NOMO-1 (cell line): ENCODE measurements around the gene VPREB3.
A peak's percentile ranks its signal among the peaks of the same experiment; 100 is the strongest.

Source experiments
- DNase-seq, 2 experiments: peaks; one replicate each; lab custom pipeline; 2025; ENCODE audit not compliant: unreplicated experiment in 2 of 2; lab: John Stamatoyannopoulos, UW

Gene VPREB3

GRCh38 chr22:23754220-23754919, at the start of gene VPREB3:
TSS of gene VPREB3 (minus strand) at chr22:23754425. CDS start at chr22:23754363, 62 bp downstream.
- DNase-seq = no peak

- no peak for DNase-seq
These were observed 49.0 kb upstream of the VPREB3 start for GRCh38 chr22:23803001-23803819.

- no peak for DNase-seq
These were observed 47.7 kb upstream of the VPREB3 start for GRCh38 chr22:23801886-23802377.

GRCh38 chr22:23801238-23801821, 47.1 kb upstream of the VPREB3 start:
- DNase-seq = no peak

- DNase-seq = no peak
These were observed 46.3 kb upstream of the VPREB3 start for GRCh38 chr22:23800297-23801237.

GRCh38 chr22:23796461-23796860, 42.2 kb upstream of the VPREB3 start:
- no peak for DNase-seq

GRCh38 chr22:23793326-23793725, 39.1 kb upstream of the VPREB3 start:
- DNase-seq = no peak

GRCh38 chr22:23791738-23792645, 37.8 kb upstream of the VPREB3 start:
- DNase-seq = no peak

GRCh38 chr22:23790819-23791737, 36.9 kb upstream of the VPREB3 start:
- DNase-seq = no peak

- no peak for DNase-seq
These were observed 35.4 kb upstream of the VPREB3 start for GRCh38 chr22:23789638-23790037.

- DNase-seq = no peak
These were observed 34.9 kb upstream of the VPREB3 start for GRCh38 chr22:23789121-23789520.

GRCh38 chr22:23787910-23788309, 33.7 kb upstream of the VPREB3 start:
- DNase-seq = no peak

GRCh38 chr22:23787600-23787896, 33.3 kb upstream of the VPREB3 start:
- DNase-seq = no peak

GRCh38 chr22:23786752-23787599, 32.8 kb upstream of the VPREB3 start, which contains the start of gene SMARCB1:
TSS of gene SMARCB1 (plus strand) at chr22:23786966. CDS start at chr22:23787170, 204 bp downstream.
- peak; percentile 78 to 81 for DNase-seq

GRCh38 chr22:23786261-23786710, 32.1 kb upstream of the VPREB3 start:
- DNase-seq = no peak

- DNase-seq = no peak
These were observed 30.0 kb upstream of the VPREB3 start for GRCh38 chr22:23784215-23784732.
